HG03521 (cell line): ENCODE results near the gene RBM33.

Experiments
- ATAC-seq: cut with Tn5 transposase; IDR thresholded peaks from one replicate; pipeline ENCODE4 v1.9.1; 2021; ENCODE audit warnings: mild to moderate bottlenecking, moderate library complexity; ENCODE audit not compliant: unreplicated experiment

The RBM33 gene

GRCh38 chr7:155722118-155722517, 77.7 kb downstream of the RBM33 start:
- peak; percentile 50 for ATAC-seq

- ATAC-seq = no peak
These were observed 78.5 kb downstream of the RBM33 start for GRCh38 chr7:155722936-155723335.

GRCh38 chr7:155724327-155725005, 80.0 kb downstream of the RBM33 start:
- no peak for ATAC-seq

- no peak for ATAC-seq
These were observed 80.5 kb downstream of the RBM33 start for GRCh38 chr7:155725006-155725355.

GRCh38 chr7:155727616-155728015, 83.2 kb downstream of the RBM33 start:
- ATAC-seq = no peak

- ATAC-seq = no peak
These were observed 83.7 kb downstream of the RBM33 start for GRCh38 chr7:155728116-155728515.

GRCh38 chr7:155729847-155730246, 85.4 kb downstream of the RBM33 start:
- ATAC-seq = no peak

- ATAC-seq = no peak
These were observed 86.9 kb downstream of the RBM33 start for GRCh38 chr7:155731380-155731779.

GRCh38 chr7:155731871-155732270, 87.4 kb downstream of the RBM33 start:
- ATAC-seq = no peak

GRCh38 chr7:155732286-155732685, 87.8 kb downstream of the RBM33 start:
- no peak for ATAC-seq

GRCh38 chr7:155733582-155734444, 89.4 kb downstream of the RBM33 start:
- no peak for ATAC-seq

GRCh38 chr7:155734445-155734809, 90.0 kb downstream of the RBM33 start:
- no peak for ATAC-seq

- ATAC-seq = no peak
These were observed 91.1 kb downstream of the RBM33 start for GRCh38 chr7:155735442-155736115.

GRCh38 chr7:155737590-155737989, 93.1 kb downstream of the RBM33 start:
- no peak for ATAC-seq

- no peak for ATAC-seq
These were observed 93.6 kb downstream of the RBM33 start for GRCh38 chr7:155738104-155738503.

GRCh38 chr7:155738652-155739537, 94.4 kb downstream of the RBM33 start:
- no peak for ATAC-seq

GRCh38 chr7:155739538-155740143, 95.2 kb downstream of the RBM33 start:
- ATAC-seq = no peak

- no peak for ATAC-seq
These were observed 96.6 kb downstream of the RBM33 start for GRCh38 chr7:155741082-155741481.

- peak; percentile 91 for ATAC-seq
These were observed 97.3 kb downstream of the RBM33 start for GRCh38 chr7:155741805-155742204.

GRCh38 chr7:155743177-155743576, 98.7 kb downstream of the RBM33 start:
- ATAC-seq = no peak
